GM20431 (cell line): ENCODE results near the gene HPSE2.

Source experiments
- in situ Hi-C: fragments of 300-500 bp; cut with MseI, MboI; formaldehyde crosslinking; loops from one replicate; pipeline ENCODE4 v1.15.0; 2020; ENCODE audit warnings: low sequenced_read_pairs; ENCODE audit not compliant: unreplicated experiment

HPSE2 gene

GRCh38 chr10:98411768-98412167 lies 823.9 kb downstream of the HPSE2 start:
- in situ Hi-C loops, result no loop called here

GRCh38 chr10:98411166-98411565 lies 824.5 kb downstream of the HPSE2 start:
- in situ Hi-C loops, result no loop called here

- in situ Hi-C loops, result no loop called here
Observed at GRCh38 chr10:98410759-98411158, 824.9 kb downstream of the HPSE2 start.

- in situ Hi-C loops, result no loop called here
Observed at GRCh38 chr10:98410135-98410743, 825.4 kb downstream of the HPSE2 start.

- in situ Hi-C loops, result no loop called here
Observed at GRCh38 chr10:98408799-98409198, 826.9 kb downstream of the HPSE2 start.

GRCh38 chr10:98407744-98408241 lies 827.9 kb downstream of the HPSE2 start:
- in situ Hi-C loops, result no loop called here
